Measurements from ENCODE around the gene OBSCN. TPM values are rescaled to one million over a fixed set of nuclear protein-coding genes. Genes with fewer than 3 reads are reported as not detected.

The OBSCN gene
- total and polyA plus RNA-seq, 4 donors = 0.54 to 5.6 (median 2.7) TPM

DNA sequence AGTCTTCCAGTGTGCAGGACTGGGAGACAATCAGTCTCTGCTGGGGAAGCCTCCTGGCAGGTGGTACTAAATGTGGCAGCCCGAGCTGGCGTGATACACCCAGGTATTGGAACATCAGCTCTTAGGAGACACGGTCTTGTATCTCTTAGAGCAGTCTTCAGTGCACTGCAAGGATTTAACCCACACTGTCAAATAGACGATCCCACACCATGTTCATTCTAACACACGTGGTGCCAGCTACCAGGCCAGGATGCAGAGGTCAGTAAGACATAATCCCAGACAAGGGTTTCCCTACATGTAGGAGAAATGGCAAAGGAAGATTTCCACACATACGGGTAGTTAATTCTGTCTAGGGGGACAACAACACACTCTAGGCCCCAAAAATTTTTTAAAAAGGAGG, 190.1 kb downstream of the OBSCN start:
- TF ChIP-seq, protein P1, sequence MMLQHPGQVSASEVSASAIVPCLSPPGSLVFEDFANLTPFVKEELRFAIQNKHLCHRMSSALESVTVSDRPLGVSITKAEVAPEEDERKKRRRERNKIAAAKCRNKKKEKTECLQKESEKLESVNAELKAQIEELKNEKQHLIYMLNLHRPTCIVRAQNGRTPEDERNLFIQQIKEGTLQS (IDR thresholded peaks at IDR 0.05) = no peak
- TF ChIP-seq CTCF (IDR thresholded peaks at IDR 0.05; ENCODE audit: low read depth, low read length, missing input control) (no peak), SP1 (IDR thresholded peaks at IDR 0.05) (no peak), FOXA1 (IDR thresholded peaks at IDR 0.05) (no peak), FOXA2 (IDR thresholded peaks at IDR 0.05) (no peak), NR2F2 (IDR thresholded peaks at IDR 0.05) (no peak), GABPA (IDR thresholded peaks at IDR 0.05 in 1 of 2, conservative IDR thresholded peaks at IDR 0.05 in 1 of 2) (no peak), RAD21 (IDR thresholded peaks at IDR 0.05) (no peak), EGR1 (IDR thresholded peaks at IDR 0.05; ENCODE audit: low read depth in 2 of 2) (no peak), TAF1 (conservative IDR thresholded peaks at IDR 0.05) (no peak), HNF4G (IDR thresholded peaks at IDR 0.05) (no peak), REST (IDR thresholded peaks at IDR 0.05) (no peak), HNF4A (conservative IDR thresholded peaks at IDR 0.05) (no peak)
- TF ChIP-seq, protein P2, sequence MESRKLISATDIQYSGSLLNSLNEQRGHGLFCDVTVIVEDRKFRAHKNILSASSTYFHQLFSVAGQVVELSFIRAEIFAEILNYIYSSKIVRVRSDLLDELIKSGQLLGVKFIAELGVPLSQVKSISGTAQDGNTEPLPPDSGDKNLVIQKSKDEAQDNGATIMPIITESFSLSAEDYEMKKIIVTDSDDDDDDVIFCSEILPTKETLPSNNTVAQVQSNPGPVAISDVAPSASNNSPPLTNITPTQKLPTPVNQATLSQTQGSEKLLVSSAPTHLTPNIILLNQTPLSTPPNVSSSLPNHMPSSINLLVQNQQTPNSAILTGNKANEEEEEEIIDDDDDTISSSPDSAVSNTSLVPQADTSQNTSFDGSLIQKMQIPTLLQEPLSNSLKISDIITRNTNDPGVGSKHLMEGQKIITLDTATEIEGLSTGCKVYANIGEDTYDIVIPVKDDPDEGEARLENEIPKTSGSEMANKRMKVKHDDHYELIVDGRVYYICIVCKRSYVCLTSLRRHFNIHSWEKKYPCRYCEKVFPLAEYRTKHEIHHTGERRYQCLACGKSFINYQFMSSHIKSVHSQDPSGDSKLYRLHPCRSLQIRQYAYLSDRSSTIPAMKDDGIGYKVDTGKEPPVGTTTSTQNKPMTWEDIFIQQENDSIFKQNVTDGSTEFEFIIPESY (IDR thresholded peaks at IDR 0.05) = no peak
- TF ChIP-seq, protein P3, sequence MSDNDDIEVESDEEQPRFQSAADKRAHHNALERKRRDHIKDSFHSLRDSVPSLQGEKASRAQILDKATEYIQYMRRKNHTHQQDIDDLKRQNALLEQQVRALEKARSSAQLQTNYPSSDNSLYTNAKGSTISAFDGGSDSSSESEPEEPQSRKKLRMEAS (IDR thresholded peaks at IDR 0.05) = no peak

More for the DNA sequence above, 190.1 kb downstream of the OBSCN start:
- DNase-seq (ENCODE audit: low spot score) = no peak
- Histone ChIP-seq H3K36me3 (ENCODE audit: control insufficient read depth in 4 of 4, insufficient read depth in 3 of 4, low read depth in 1 of 4, low read length in 3 of 4) (peaks cover 8 to 37% (median 13%) of the 10 kb centered on the region in 4 donors), H3K4me3 (ENCODE audit: low read depth in 1 of 3, low read length in 3 of 3) (no peak overlapping the region), H3K9ac (ENCODE audit: low read depth in 1 of 2, low read length in 2 of 2) (no peak overlapping the region), H3K4me1 (ENCODE audit: control insufficient read depth in 4 of 4, insufficient read depth in 4 of 4, low read length in 3 of 4) (no peaks in the 10 kb centered on the region), H3K27ac (ENCODE audit: low read depth in 1 of 2, low read length in 2 of 2) (no peak overlapping the region), H3K9me3 (ENCODE audit: control insufficient read depth in 4 of 4, low read length in 3 of 4) (no peaks in the 10 kb centered on the region), H3K27me3 (ENCODE audit: control insufficient read depth in 4 of 4, insufficient read depth in 4 of 4, low read length in 3 of 4) (no peaks in the 10 kb centered on the region)
- WGBS = 96% methylated on average over 6 of the region's 6 CpGs
